SKM-1 (cell line): ENCODE results near the gene TRABD2B.

Experiments
- DNase-seq: peaks from one replicate; lab custom pipeline; 2025; ENCODE audit not compliant: unreplicated experiment; lab: John Stamatoyannopoulos, UW

TRABD2B gene

GRCh38 chr1:47993881-47994625 lies 3.1 kb downstream of the TRABD2B start:
- no peak for DNase-seq

- DNase-seq = no peak
Measured at GRCh38 chr1:47993416-47993740, 3.8 kb downstream of the TRABD2B start.

GRCh38 chr1:47992720-47993415 lies 4.3 kb downstream of the TRABD2B start:
- no peak for DNase-seq

GRCh38 chr1:47991673-47992072 lies 5.5 kb downstream of the TRABD2B start:
- DNase-seq = no peak

GRCh38 chr1:47991187-47991586 lies 6.0 kb downstream of the TRABD2B start:
- DNase-seq = no peak

GRCh38 chr1:47990286-47990685 lies 6.9 kb downstream of the TRABD2B start:
- DNase-seq = no peak

GRCh38 chr1:47987601-47988000 lies 9.6 kb downstream of the TRABD2B start:
- no peak for DNase-seq

- DNase-seq = no peak
Measured at GRCh38 chr1:47986761-47987200, 10.4 kb downstream of the TRABD2B start.

- no peak for DNase-seq
Measured at GRCh38 chr1:47985018-47985417, 12.2 kb downstream of the TRABD2B start.

- DNase-seq = no peak
Measured at GRCh38 chr1:47984175-47984789, 12.9 kb downstream of the TRABD2B start.

GRCh38 chr1:47983691-47984090 lies 13.5 kb downstream of the TRABD2B start:
- DNase-seq = no peak

GRCh38 chr1:47981667-47982350 lies 15.4 kb downstream of the TRABD2B start:
- DNase-seq = no peak

- no peak for DNase-seq
Measured at GRCh38 chr1:47980501-47980900, 16.7 kb downstream of the TRABD2B start.

GRCh38 chr1:47979724-47980123 lies 17.5 kb downstream of the TRABD2B start:
- no peak for DNase-seq

GRCh38 chr1:47978486-47978885 lies 18.7 kb downstream of the TRABD2B start:
- no peak for DNase-seq

- DNase-seq = no peak
Measured at GRCh38 chr1:47976728-47977127, 20.5 kb downstream of the TRABD2B start.

- DNase-seq = no peak
Measured at GRCh38 chr1:47976267-47976666, 20.9 kb downstream of the TRABD2B start.

GRCh38 chr1:47975302-47975921 lies 21.8 kb downstream of the TRABD2B start:
- DNase-seq = no peak

GRCh38 chr1:47972864-47973432 lies 24.2 kb downstream of the TRABD2B start:
- no peak for DNase-seq

- DNase-seq = no peak
Measured at GRCh38 chr1:47971385-47972160, 25.6 kb downstream of the TRABD2B start.
